GM12892 (cell line): ENCODE results near the gene COL15A1.

Source experiments
- POLR2A ChIP-seq: IDR thresholded peaks from 2 replicates; pipeline ENCODE4 v1.6.1; 2011; ENCODE audit warnings: low read depth, low read length, control low read depth
- POLR2AphosphoS5 ChIP-seq: IDR thresholded peaks from 2 replicates; pipeline ENCODE4 v1.6.1; 2011; ENCODE audit warnings: low read depth, low read length, control low read depth
- TAF1 ChIP-seq: IDR thresholded peaks from 2 replicates; pipeline ENCODE4 v1.6.1; 2011; ENCODE audit warnings: low read depth, mild to moderate bottlenecking, control low read depth, low read length, borderline replicate concordance

DNA sequence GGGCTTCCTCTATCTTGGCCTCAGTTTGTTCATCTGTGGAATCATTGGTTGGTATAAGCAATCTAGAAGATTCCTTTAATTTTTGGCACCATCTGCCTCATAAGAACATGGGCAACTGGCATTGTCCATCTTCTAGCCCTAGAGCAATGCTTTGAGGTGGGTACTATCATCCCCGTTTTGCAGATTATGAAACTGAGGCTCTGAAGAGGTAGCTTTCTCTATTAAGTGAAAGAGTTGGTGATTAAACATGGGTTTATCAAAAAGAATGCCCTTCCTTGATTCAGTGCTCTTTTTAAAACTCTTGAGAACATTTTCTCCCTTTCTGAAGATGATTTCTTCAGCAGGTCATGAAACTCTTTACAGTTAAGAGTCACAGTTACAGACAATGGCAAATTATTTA is 118.8 kb downstream of the COL15A1 start:
- TF ChIP-seq POLR2A (no peak), POLR2AphosphoS5 (no peak), TAF1 (no peak)
